Gastroesophageal sphincter (tissue), 3 donors: ENCODE measurements around the gene L1CAM.

Experiments used
- EP300 ChIP-seq: sonication (generic); formaldehyde crosslinking; IDR thresholded peaks from one replicate; pipeline ENCODE4 v1.6.1; 2017; ENCODE audit warnings: antibody characterized with exemption, mild to moderate bottlenecking
- POLR2A ChIP-seq, 2 donors: fragments of 450-650 bp; IDR thresholded peaks; one replicate each; pipeline ENCODE4 v1.6.1; 2017; ENCODE audit warnings: antibody characterized with exemption in 2 of 2, mild to moderate bottlenecking in 2 of 2, moderate library complexity in 1 of 2
- POLR2AphosphoS5 ChIP-seq: sonication (generic); formaldehyde crosslinking; IDR thresholded peaks from one replicate; pipeline ENCODE4 v1.6.1; 2017; ENCODE audit warnings: antibody characterized with exemption
- TF ChIP-seq, protein P1 (sequence below), 4 experiments: fragments of 200-600 bp in 2 of 4; fragments of 450-650 bp in 2 of 4; sonication (generic) in 1 of 4; IDR thresholded peaks; one replicate each; pipeline ENCODE4 v1.5.1; 2017 to 2019; ENCODE audit warnings: antibody characterized with exemption in 4 of 4, mild to moderate bottlenecking in 2 of 4, moderate library complexity in 2 of 4

DNA sequence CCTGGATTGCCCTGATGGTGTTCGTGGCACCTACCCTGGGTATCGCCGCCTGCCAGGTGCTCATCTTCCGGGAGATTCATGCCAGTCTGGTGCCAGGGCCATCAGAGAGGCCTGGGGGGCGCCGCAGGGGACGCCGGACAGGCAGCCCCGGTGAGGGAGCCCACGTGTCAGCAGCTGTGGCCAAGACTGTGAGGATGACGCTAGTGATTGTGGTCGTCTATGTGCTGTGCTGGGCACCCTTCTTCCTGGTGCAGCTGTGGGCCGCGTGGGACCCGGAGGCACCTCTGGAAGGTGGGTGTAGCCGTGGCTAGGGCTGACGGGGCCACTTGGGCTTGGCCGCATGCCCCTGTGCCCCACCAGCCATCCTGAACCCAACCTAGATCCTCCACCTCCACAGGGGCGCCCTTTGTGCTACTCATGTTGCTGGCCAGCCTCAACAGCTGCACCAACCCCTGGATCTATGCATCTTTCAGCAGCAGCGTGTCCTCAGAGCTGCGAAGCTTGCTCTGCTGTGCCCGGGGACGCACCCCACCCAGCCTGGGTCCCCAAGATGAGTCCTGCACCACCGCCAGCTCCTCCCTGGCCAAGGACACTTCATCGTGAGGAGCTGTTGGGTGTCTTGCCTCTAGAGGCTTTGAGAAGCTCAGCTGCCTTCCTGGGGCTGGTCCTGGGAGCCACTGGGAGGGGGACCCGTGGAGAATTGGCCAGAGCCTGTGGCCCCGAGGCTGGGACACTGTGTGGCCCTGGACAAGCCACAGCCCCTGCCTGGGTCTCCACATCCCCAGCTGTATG lies 20.3 kb upstream of the L1CAM start:
- TF ChIP-seq, protein P1, sequence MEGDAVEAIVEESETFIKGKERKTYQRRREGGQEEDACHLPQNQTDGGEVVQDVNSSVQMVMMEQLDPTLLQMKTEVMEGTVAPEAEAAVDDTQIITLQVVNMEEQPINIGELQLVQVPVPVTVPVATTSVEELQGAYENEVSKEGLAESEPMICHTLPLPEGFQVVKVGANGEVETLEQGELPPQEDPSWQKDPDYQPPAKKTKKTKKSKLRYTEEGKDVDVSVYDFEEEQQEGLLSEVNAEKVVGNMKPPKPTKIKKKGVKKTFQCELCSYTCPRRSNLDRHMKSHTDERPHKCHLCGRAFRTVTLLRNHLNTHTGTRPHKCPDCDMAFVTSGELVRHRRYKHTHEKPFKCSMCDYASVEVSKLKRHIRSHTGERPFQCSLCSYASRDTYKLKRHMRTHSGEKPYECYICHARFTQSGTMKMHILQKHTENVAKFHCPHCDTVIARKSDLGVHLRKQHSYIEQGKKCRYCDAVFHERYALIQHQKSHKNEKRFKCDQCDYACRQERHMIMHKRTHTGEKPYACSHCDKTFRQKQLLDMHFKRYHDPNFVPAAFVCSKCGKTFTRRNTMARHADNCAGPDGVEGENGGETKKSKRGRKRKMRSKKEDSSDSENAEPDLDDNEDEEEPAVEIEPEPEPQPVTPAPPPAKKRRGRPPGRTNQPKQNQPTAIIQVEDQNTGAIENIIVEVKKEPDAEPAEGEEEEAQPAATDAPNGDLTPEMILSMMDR (IDR thresholded peaks at IDR 0.05), result no peak
- TF ChIP-seq POLR2A (IDR thresholded peaks at IDR 0.05), result no peak
- no peak for TF ChIP-seq POLR2AphosphoS5
- TF ChIP-seq EP300, result no peak
